IMR-90 (cell line): ENCODE measurements around the gene RNF224. TPM values are rescaled to one million over a fixed set of nuclear protein-coding genes. Genes with fewer than 3 reads are reported as not detected.
A peak's percentile ranks its signal among the peaks of the same experiment; 100 is the strongest.

Source experiments
- ATAC-seq: fragments of 200-7000 bp; cut with Tn5 transposase; 2 replicates; pipeline ENCODE4 v1.9.1; 2020; ENCODE audit warnings: low read depth, mild to moderate bottlenecking, moderate library complexity
- BruUV-seq: library from RNA; stranded (reverse); fragments of 400-500 nt; replicated peaks from 2 replicates; lab custom pipeline; 2021; lab: Mats Ljungman, UMichigan
- CTCF ChIA-PET: fragments of 300-600 bp; formaldehyde crosslinking; extraction: SDS; loops from one replicate; lab custom pipeline; 2021; ENCODE audit warnings: antibody characterized with exemption; lab: Yijun Ruan, JAX
- POLR2A ChIA-PET: fragments of 300-600 bp; sonication (Branson Sonifier 250); formaldehyde crosslinking; loops from one replicate; lab custom pipeline; 2022; ENCODE audit warnings: antibody characterized with exemption; ENCODE audit not compliant: unreplicated experiment; lab: Charles Lee
- DNase-seq: peaks from one replicate; pipeline ENCODE4 v3.0.0; 2013
- H2AFZ ChIP-seq: replicated peaks from 2 replicates; pipeline ENCODE3; 2013; ENCODE audit warnings: low read length, mild to moderate bottlenecking; ENCODE audit not compliant: poor library complexity
- H2AK5ac ChIP-seq: 2 replicates; pipeline ENCODE4 v1.6.1; 2013; ENCODE audit warnings: low read depth, low read length, inconsistent platforms
- H2AK9ac ChIP-seq: replicated peaks from 2 replicates; pipeline ENCODE3; 2013; ENCODE audit warnings: mild to moderate bottlenecking, low read depth, low read length, moderate library complexity; ENCODE audit not compliant: poor library complexity
- H2BK120ac ChIP-seq: 2 replicates; pipeline ENCODE4 v1.6.1; 2013; ENCODE audit warnings: low read depth, low read length, inconsistent platforms
- H2BK15ac ChIP-seq: 3 replicates; pipeline ENCODE4 v1.6.1; 2013; ENCODE audit warnings: low read depth, low read length, inconsistent platforms
- H2BK20ac ChIP-seq: 2 replicates; pipeline ENCODE4 v1.6.1; 2013; ENCODE audit warnings: low read depth, mild to moderate bottlenecking, inconsistent platforms, low read length, moderate library complexity
- H2BK5ac ChIP-seq: 2 replicates; pipeline ENCODE4 v1.6.1; 2013; ENCODE audit warnings: mild to moderate bottlenecking, low read depth, low read length, inconsistent platforms; ENCODE audit not compliant: poor library complexity, severe bottlenecking
- H3K14ac ChIP-seq: replicated peaks from 2 replicates; pipeline ENCODE4 v1.6.1; 2013; ENCODE audit warnings: low read depth, low read length, inconsistent platforms
- H3K18ac ChIP-seq: 2 replicates; pipeline ENCODE4 v1.6.1; 2013; ENCODE audit warnings: low read depth, low read length, control low read depth
- H3K23ac ChIP-seq: 2 replicates; pipeline ENCODE4 v1.6.1; 2013; ENCODE audit warnings: low read depth, low read length, inconsistent platforms
- H3K27ac ChIP-seq: 2 replicates; pipeline ENCODE4 v1.5.1; 2013; ENCODE audit warnings: mild to moderate bottlenecking, control low read depth, low read length; ENCODE audit not compliant: insufficient read depth
- H3K27me3 ChIP-seq: 2 replicates; pipeline ENCODE4 v1.6.1; 2013; ENCODE audit warnings: low read length; ENCODE audit not compliant: control insufficient read depth, insufficient read depth
- H3K36me3 ChIP-seq: 2 replicates; pipeline ENCODE4 v1.6.1; 2013; ENCODE audit warnings: low read length, mixed read lengths; ENCODE audit not compliant: control insufficient read depth, insufficient read depth
- H3K4ac ChIP-seq: 2 replicates; pipeline ENCODE4 v1.6.1; 2013; ENCODE audit warnings: low read depth, low read length, inconsistent platforms
- H3K4me1 ChIP-seq: 2 replicates; pipeline ENCODE4 v1.6.1; 2013; ENCODE audit warnings: low read length, mixed read lengths; ENCODE audit not compliant: control insufficient read depth, insufficient read depth
- H3K4me2 ChIP-seq: 2 replicates; pipeline ENCODE4 v1.6.1; 2013; ENCODE audit warnings: low read depth, mild to moderate bottlenecking, control low read depth, low read length, moderate library complexity
- H3K4me3 ChIP-seq: 2 replicates; pipeline ENCODE4 v1.5.1; 2013; ENCODE audit warnings: low read depth, mild to moderate bottlenecking, control low read depth, low read length, moderate library complexity; ENCODE audit not compliant: insufficient read depth
- H3K56ac ChIP-seq: 2 replicates; pipeline ENCODE4 v1.6.1; 2013; ENCODE audit warnings: low read length, inconsistent platforms; ENCODE audit not compliant: insufficient read depth; ENCODE audit errors: extremely low read depth
- H3K79me1 ChIP-seq, 2 experiments: 2 replicates each; pipeline ENCODE4 v1.6.1; 2013; ENCODE audit warnings: low read length in 2 of 2, inconsistent platforms in 1 of 2, low read depth in 1 of 2
- H3K9ac ChIP-seq: 2 replicates; pipeline ENCODE4 v1.6.1; 2013; ENCODE audit warnings: low read depth, low read length, control low read depth
- H3K9me1 ChIP-seq: 2 replicates; pipeline ENCODE4 v1.6.1; 2013; ENCODE audit warnings: low read length, inconsistent platforms; ENCODE audit not compliant: insufficient read depth
- H3K9me3 ChIP-seq: 2 replicates; pipeline ENCODE4 v1.6.1; 2013; ENCODE audit warnings: low read length; ENCODE audit not compliant: control insufficient read depth, insufficient read depth
- H4K20me1 ChIP-seq: 2 replicates; pipeline ENCODE4 v1.6.1; 2013; ENCODE audit warnings: low read length, inconsistent platforms; ENCODE audit not compliant: insufficient read depth
- H4K5ac ChIP-seq: 2 replicates; pipeline ENCODE4 v1.6.1; 2013; ENCODE audit warnings: mild to moderate bottlenecking, low read depth, low read length, control low read depth
- H4K8ac ChIP-seq, 2 experiments: 2 replicates each; pipeline ENCODE4 v1.6.1; 2013; ENCODE audit warnings: low read depth in 2 of 2, low read length in 2 of 2, control low read depth in 1 of 2, inconsistent platforms in 1 of 2
- H4K91ac ChIP-seq: 2 replicates; pipeline ENCODE4 v1.6.1; 2013; ENCODE audit warnings: low read depth, low read length, inconsistent platforms; ENCODE audit not compliant: insufficient read depth
- BHLHE40 ChIP-seq: fragments of 150-350 bp; IDR thresholded peaks from 2 replicates; pipeline ENCODE4 v1.6.1; 2016; ENCODE audit warnings: mild to moderate bottlenecking, low read depth, low read length
- CEBPB ChIP-seq: IDR thresholded peaks from 2 replicates; pipeline ENCODE4 v1.6.1; 2012; ENCODE audit warnings: low read depth, low read length, improper control_type of control experiment
- CHD1 ChIP-seq: IDR thresholded peaks from 2 replicates; pipeline ENCODE4 v1.6.1; 2012; ENCODE audit warnings: low read depth, low read length, improper control_type of control experiment
- CTCF ChIP-seq: conservative IDR thresholded peaks from 2 replicates; pipeline ENCODE4 v1.5.1; 2012; ENCODE audit warnings: mild to moderate bottlenecking, low read depth, low read length, improper control_type of control experiment
- FOS ChIP-seq: fragments of 150-350 bp; IDR thresholded peaks from 2 replicates; pipeline ENCODE4 v1.6.1; 2016; ENCODE audit warnings: low read depth, low read length
- MAFK ChIP-seq: IDR thresholded peaks from 2 replicates; pipeline ENCODE4 v1.6.1; 2012; ENCODE audit warnings: low read depth, low read length, improper control_type of control experiment
- MAZ ChIP-seq: IDR thresholded peaks from 2 replicates; pipeline ENCODE4 v1.6.1; 2012; ENCODE audit warnings: low read depth, mild to moderate bottlenecking, low read length, improper control_type of control experiment, moderate library complexity, borderline replicate concordance
- MXI1 ChIP-seq: IDR thresholded peaks from 2 replicates; pipeline ENCODE4 v1.6.1; 2012; ENCODE audit warnings: low read depth, mild to moderate bottlenecking, low read length, moderate library complexity, borderline replicate concordance
- NFE2L2 ChIP-seq: fragments of 150-350 bp; IDR thresholded peaks from 2 replicates; pipeline ENCODE4 v1.6.1; 2016; ENCODE audit warnings: low read depth, mild to moderate bottlenecking, low read length
- POLR2A ChIP-seq: IDR thresholded peaks from 2 replicates; pipeline ENCODE4 v1.6.1; 2012; ENCODE audit warnings: mild to moderate bottlenecking, low read depth, low read length
- RAD21 ChIP-seq: IDR thresholded peaks from 2 replicates; pipeline ENCODE4 v1.6.1; 2012; ENCODE audit warnings: low read length, improper control_type of control experiment
- RCOR1 ChIP-seq: IDR thresholded peaks from 2 replicates; pipeline ENCODE4 v1.6.1; 2012; ENCODE audit warnings: mild to moderate bottlenecking, low read length, improper control_type of control experiment; ENCODE audit not compliant: insufficient replicate concordance
- RFX5 ChIP-seq: IDR thresholded peaks from 2 replicates; pipeline ENCODE4 v1.8.0; 2012; ENCODE audit warnings: low read depth, mild to moderate bottlenecking, low read length, moderate library complexity
- SMC3 ChIP-seq: fragments of 150-350 bp; IDR thresholded peaks from 2 replicates; pipeline ENCODE4 v1.6.1; 2016; ENCODE audit warnings: low read depth, mild to moderate bottlenecking, antibody characterized with exemption, low read length, moderate library complexity
- USF2 ChIP-seq: fragments of 150-350 bp; IDR thresholded peaks from 2 replicates; pipeline ENCODE4 v1.6.1; 2017; ENCODE audit warnings: mild to moderate bottlenecking, antibody characterized with exemption, low read length, low read depth
- WGBS, 2 experiments: methylation state at CpG; one replicate each; pipeline versions ENCODE4 v1.1.5 to v1.1.7; 2013; ENCODE audit warnings: missing lambda C conversion rate in 2 of 2; ENCODE audit not compliant: insufficient read length in 1 of 2; ENCODE audit errors: extremely low coverage in 2 of 2; 5-methylcytosine and 5-hydroxymethylcytosine counted together
- dilution Hi-C: fragments of 300-500 bp; cut with HindIII; formaldehyde crosslinking; loops from one replicate; pipeline ENCODE4 v1.14.3; 2018; ENCODE audit warnings: low sequenced_read_pairs; ENCODE audit not compliant: unreplicated experiment
- in situ Hi-C: fragments of 300-500 bp; cut with MboI; formaldehyde crosslinking; loops from 3 replicates; pipeline ENCODE4 v1.14.3; 2019; ENCODE audit warnings: low sequenced_read_pairs, inconsistent platforms, mixed read lengths
- intact Hi-C: fragments of 100-400 bp; cut with micrococcal nuclease; formaldehyde crosslinking; loops from 2 replicates; pipeline ENCODE4 v1.10.0; 2022
- polyA plus RNA-seq, 3 experiments: library from polyadenylated mRNA; depleted of rRNA; stranded (reverse); fragments of >200 nt; gene quantifications; 2 replicates each; pipeline ENCODE4 v1.2.3, GENCODE V29; 2012; ENCODE audit warnings: low replicate concordance in 1 of 3
- total RNA-seq: library from RNA; depleted of rRNA; stranded (reverse); fragments of >200 nt; gene quantifications from 2 replicates; pipeline ENCODE4 v1.2.3, GENCODE V29; 2012
- TF ChIP-seq, protein P1 (sequence below): fragments of 150-350 bp; IDR thresholded peaks from 2 replicates; pipeline ENCODE4 v1.6.1; 2016; ENCODE audit warnings: low read depth, mild to moderate bottlenecking, low read length, moderate library complexity, borderline replicate concordance

The RNF224 gene
- total and polyA plus RNA-seq, 2 of the 4 experiments (the other 2 are of a cell fraction) = not detected

- H3K9ac ChIP-seq = no peak overlapping the region
- DNase-seq (no peak), ATAC-seq (no peak)
- H4K91ac ChIP-seq = no peak overlapping the region
- intact Hi-C loops (no loop called here), dilution Hi-C loops (no loop called here), in situ Hi-C loops (no loop called here)
- H3K27me3 ChIP-seq = no peaks in the 10 kb centered on the region
- H3K4me1 ChIP-seq = peaks cover 15% of the 10 kb centered on the region
- no peak overlapping the region for H4K5ac ChIP-seq
- ChIA-PET CTCF (no interaction called here), POLR2A (no interaction called here)
- TF ChIP-seq RAD21 = no peak
- no peak for TF ChIP-seq POLR2A
- no peak for TF ChIP-seq RCOR1
- no peak for TF ChIP-seq BHLHE40
- TF ChIP-seq CEBPB = no peak
- TF ChIP-seq FOS = no peak
- no peak for TF ChIP-seq RFX5
- TF ChIP-seq SMC3 = no peak
- no peak for TF ChIP-seq CHD1
- TF ChIP-seq, protein P1, sequence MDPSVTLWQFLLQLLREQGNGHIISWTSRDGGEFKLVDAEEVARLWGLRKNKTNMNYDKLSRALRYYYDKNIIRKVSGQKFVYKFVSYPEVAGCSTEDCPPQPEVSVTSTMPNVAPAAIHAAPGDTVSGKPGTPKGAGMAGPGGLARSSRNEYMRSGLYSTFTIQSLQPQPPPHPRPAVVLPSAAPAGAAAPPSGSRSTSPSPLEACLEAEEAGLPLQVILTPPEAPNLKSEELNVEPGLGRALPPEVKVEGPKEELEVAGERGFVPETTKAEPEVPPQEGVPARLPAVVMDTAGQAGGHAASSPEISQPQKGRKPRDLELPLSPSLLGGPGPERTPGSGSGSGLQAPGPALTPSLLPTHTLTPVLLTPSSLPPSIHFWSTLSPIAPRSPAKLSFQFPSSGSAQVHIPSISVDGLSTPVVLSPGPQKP = no peak
- no peak for TF ChIP-seq MAZ
- no peak for TF ChIP-seq MAFK
- no peak for TF ChIP-seq MXI1
- TF ChIP-seq CTCF = no peak
- no peak for TF ChIP-seq NFE2L2
- TF ChIP-seq USF2 = no peak
- H2BK120ac ChIP-seq = no peak overlapping the region
- H2AK5ac ChIP-seq = no peak overlapping the region
- no peak overlapping the region for H2BK20ac ChIP-seq
- H2BK15ac ChIP-seq = no peak overlapping the region
- peaks cover 13 to 72% of the 10 kb centered on the region in 2 experiments for H3K79me1 ChIP-seq
- no peak overlapping the region for H3K23ac ChIP-seq
- H4K8ac ChIP-seq = no peak overlapping the region
- peaks cover 46% of the 10 kb centered on the region for H3K36me3 ChIP-seq
- BruUV-seq = no TSS peak
- peaks cover 14% of the 10 kb centered on the region for H3K9me1 ChIP-seq
- H3K4me3 ChIP-seq = no peak overlapping the region
- H3K14ac ChIP-seq = no peak overlapping the region
- no peak overlapping the region for H3K4ac ChIP-seq
- H2AK9ac ChIP-seq = peak overlapping the region; percentile 42
- no peak overlapping the region for H3K56ac ChIP-seq
- H4K20me1 ChIP-seq = peaks cover 29% of the 10 kb centered on the region
- no peak overlapping the region for H3K4me2 ChIP-seq
- H3K27ac ChIP-seq = no peak overlapping the region
- H3K9me3 ChIP-seq = no peaks in the 10 kb centered on the region
- H3K18ac ChIP-seq = no peak overlapping the region
- no peak overlapping the region for H2BK5ac ChIP-seq
- 30% methylated on average over 2 of the region's 3 CpGs; no CpG with 5 or more reads in 1 of the 2 experiments for WGBS, 2 experiments
- no peak overlapping the region for H2AFZ ChIP-seq
Measured at GRCh38 chr9:137271696-137272076, 44.4 kb downstream of the RNF224 start.
